Measurements from ENCODE around the gene MTURN.

The MTURN gene

DNA sequence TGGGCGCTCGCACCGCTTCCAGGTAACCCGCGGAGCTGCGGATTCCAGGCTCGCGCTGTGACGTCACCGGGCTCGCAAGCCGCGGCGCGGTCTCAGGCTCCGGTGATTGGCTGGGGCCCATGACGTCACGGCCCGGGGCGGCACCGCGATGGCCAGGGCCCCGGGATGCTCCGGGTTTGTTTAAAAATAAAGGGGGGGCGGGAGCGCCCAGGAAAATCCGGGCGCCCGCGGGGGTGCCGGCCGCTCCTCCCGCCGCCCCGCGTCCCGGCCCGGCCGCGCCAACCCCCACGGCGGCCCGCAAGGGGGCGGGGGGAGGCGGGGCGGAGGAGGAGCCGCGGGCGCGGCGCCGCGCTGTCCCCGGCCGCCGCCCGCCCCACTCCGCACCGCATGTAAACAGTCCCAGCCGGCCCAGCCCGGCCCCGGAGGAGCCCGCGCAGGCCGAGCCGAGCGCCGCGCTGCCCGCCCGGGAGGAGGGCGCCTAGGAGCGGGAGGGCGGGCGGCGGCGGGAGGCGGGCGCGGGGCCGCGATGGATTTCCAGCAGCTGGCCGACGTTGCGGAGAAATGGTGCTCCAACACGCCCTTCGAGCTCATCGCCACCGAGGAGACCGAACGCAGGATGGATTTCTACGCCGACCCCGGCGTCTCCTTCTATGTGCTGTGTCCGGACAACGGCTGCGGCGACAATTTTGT, at the start of gene MTURN:
MTURN (plus strand) TSS at position 376 of the 690 bp plus-strand sequence; CDS start at position 527, 151 bp downstream.
- H3K36me3 ChIP-seq: no peaks in the 10 kb centered on the region
- TF ChIP-seq CTCF (IDR thresholded peaks at IDR 0.05): peak in 1 of 2 experiments; percentile 12
- H3K27ac ChIP-seq: peak within 1 kb of the TSS; percentile 92 to 95
- intact Hi-C loops (cut with DNase I; ENCODE audit: low total_unique reads): loop anchor here (5.0 to 10.0 kb wide), 2 partner anchors 107 to 150 kb away; partner anchors contain the start of genes FKBP14, PLEKHA8 and ZNRF2
- H3K27me3 ChIP-seq: no peaks in the 10 kb centered on the region
- peak within 1 kb of the TSS; percentile 90 to 91 for H3K4me3 ChIP-seq
- DNase-seq: peak; percentile 80 to 92
- H3K9me3 ChIP-seq: no peaks in the 10 kb centered on the region
- peaks cover 0 to 43% (median 26%) of the 10 kb centered on the region in 4 donors for H3K4me1 ChIP-seq

GRCh38 chr7:30086529-30086928, 48.3 kb upstream of the MTURN start:
- peaks cover 0 to 8% (median 0%) of the 10 kb centered on the region in 4 donors for H3K4me1 ChIP-seq
- no peaks in the 10 kb centered on the region for H3K36me3 ChIP-seq
- intact Hi-C loops (cut with DNase I; ENCODE audit: low total_unique reads): no loop called here
- no peaks in the 10 kb centered on the region for H3K9me3 ChIP-seq
- H3K27me3 ChIP-seq: no peaks in the 10 kb centered on the region
- no peak overlapping the region for H3K4me3 ChIP-seq
- no peak for TF ChIP-seq CTCF (IDR thresholded peaks at IDR 0.05)
- no peak for DNase-seq
- H3K27ac ChIP-seq: no peak overlapping the region

DNA sequence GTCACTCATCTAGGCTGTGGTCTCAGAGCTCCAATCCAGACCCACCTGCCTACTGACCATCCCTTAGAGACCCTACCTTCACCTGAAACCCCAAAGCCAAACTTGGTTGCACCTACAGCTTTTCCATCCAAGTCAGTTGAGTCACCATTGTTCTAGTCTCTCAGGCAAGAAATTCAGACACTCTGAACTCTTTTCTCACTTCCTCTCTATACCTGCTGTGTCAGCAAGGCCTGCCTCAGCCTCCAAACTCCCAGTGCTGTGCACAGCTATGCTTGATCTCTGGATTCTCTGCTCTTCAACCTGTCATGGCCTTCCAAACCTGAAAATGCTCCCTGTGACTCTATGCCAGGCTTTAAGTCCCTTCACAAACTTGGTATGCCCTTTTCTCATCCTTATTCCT, 47.4 kb upstream of the MTURN start:
- Histone ChIP-seq H3K36me3 (no peaks in the 10 kb centered on the region), H3K27ac (no peak overlapping the region), H3K9me3 (no peaks in the 10 kb centered on the region), H3K27me3 (no peaks in the 10 kb centered on the region), H3K4me3 (no peak overlapping the region), H3K4me1 (peaks cover 0 to 15% (median 0%) of the 10 kb centered on the region in 4 donors)
- intact Hi-C loops (cut with DNase I; ENCODE audit: low total_unique reads): no loop called here
- no peak for TF ChIP-seq CTCF (IDR thresholded peaks at IDR 0.05)
- no peak for DNase-seq

DNA sequence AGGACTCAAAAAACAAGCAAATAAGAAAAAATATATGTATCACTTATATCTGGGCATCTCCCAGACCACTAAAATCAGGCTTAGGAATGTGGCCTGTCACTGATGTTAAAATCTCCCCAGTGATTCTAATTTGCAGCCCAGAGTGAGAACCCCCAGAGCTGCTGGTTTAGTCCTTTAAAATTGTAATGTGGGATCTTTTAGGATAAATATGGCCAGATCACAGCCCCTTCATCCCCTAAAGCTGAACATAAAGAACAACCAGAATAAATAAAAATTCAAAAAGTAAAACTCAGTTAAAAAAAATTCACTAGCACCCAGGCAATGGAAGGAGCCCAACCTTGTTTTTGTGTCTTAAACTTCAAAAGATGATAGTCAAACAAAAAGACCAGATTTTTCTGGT, 46.4 kb upstream of the MTURN start:
- no peak for DNase-seq

DNA sequence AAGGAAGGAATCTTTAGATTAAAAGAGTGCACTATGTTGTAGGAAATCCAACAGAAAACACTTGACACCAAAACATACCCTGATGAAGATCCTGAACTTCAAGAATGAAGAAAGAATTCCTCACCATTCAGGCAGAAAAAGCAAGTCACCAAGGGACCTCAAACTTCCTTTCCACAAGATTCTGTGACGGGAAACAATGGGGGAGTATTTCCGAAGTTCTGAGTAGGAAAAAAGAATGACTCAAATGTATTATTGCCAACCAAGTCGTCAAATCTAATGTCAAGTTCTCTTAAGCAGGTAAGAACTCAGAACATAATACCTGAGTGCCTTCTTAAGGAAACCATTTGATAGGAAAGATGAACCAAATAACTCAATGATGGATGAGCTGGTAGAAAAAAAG, 44.7 kb upstream of the MTURN start:
- no peak overlapping the region for H3K27ac ChIP-seq
- DNase-seq: no peak
- peaks cover 0 to 15% (median 0%) of the 10 kb centered on the region in 4 donors for H3K4me1 ChIP-seq
- no peak overlapping the region for H3K4me3 ChIP-seq
- intact Hi-C loops (cut with DNase I; ENCODE audit: low total_unique reads): no loop called here
- H3K9me3 ChIP-seq: no peaks in the 10 kb centered on the region
- TF ChIP-seq CTCF (IDR thresholded peaks at IDR 0.05): no peak
- no peaks in the 10 kb centered on the region for H3K27me3 ChIP-seq
- H3K36me3 ChIP-seq: no peaks in the 10 kb centered on the region

More for the DNA sequence above, 46.4 kb upstream of the MTURN start:
- TF ChIP-seq CTCF (IDR thresholded peaks at IDR 0.05): no peak
- H3K36me3 ChIP-seq: no peaks in the 10 kb centered on the region
- intact Hi-C loops (cut with DNase I; ENCODE audit: low total_unique reads): no loop called here
- no peaks in the 10 kb centered on the region for H3K9me3 ChIP-seq
- H3K27me3 ChIP-seq: no peaks in the 10 kb centered on the region
- no peak overlapping the region for H3K27ac ChIP-seq
- H3K4me1 ChIP-seq: peaks cover 0 to 15% (median 0%) of the 10 kb centered on the region in 4 donors
- no peak overlapping the region for H3K4me3 ChIP-seq
